Measurements from ENCODE around the gene NTM. TPM values are rescaled to one million over a fixed set of nuclear protein-coding genes. Genes with fewer than 3 reads are reported as not detected.

The NTM gene
- polyA plus RNA-seq, 1 experiment = 33.6 TPM

DNA sequence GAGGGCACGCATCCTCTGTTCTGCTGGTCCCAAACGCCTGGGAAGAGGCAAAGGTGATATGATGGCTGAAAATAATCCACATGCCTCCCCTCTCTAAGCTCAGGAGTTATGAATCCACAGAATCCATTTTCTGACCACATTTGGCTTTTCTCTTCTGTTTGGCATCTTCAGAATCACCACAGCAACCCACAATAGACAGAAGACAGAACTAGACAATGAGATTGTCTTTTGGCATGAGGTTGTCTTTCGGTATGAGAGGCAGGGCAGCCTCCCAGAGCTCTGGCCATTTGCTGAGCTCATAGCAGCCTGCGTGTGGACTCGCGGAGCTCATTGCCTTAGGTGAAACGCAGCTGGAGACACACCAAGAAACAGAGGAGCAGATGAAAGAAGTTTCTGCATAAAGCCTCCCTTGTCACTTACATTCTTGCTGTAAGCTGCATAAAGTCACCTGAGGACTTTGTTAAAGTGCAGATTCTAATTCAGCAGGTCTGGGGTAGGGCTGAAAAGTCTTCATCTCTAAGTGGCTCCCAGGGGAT is 868.0 kb downstream of the NTM start:
- H3K27me3 ChIP-seq (ENCODE audit: control insufficient read depth, insufficient read depth, low read length) = no peaks in the 10 kb centered on the region
- POLR2A ChIA-PET = no interaction called here
- no peaks in the 10 kb centered on the region for H3K36me3 ChIP-seq (ENCODE audit: control insufficient read depth, insufficient read depth, low read length)
- CTCF ChIA-PET = interaction anchor here (0.6 to 1.1 kb wide), 3 partner anchors 14 to 28 kb away, joined by 3 to 4 read pairs (median 3); no protein-coding TSS in a partner anchor
- no peak overlapping the region for H3K4me3 ChIP-seq (ENCODE audit: low read depth, low read length)
- TF ChIP-seq, protein P1, sequence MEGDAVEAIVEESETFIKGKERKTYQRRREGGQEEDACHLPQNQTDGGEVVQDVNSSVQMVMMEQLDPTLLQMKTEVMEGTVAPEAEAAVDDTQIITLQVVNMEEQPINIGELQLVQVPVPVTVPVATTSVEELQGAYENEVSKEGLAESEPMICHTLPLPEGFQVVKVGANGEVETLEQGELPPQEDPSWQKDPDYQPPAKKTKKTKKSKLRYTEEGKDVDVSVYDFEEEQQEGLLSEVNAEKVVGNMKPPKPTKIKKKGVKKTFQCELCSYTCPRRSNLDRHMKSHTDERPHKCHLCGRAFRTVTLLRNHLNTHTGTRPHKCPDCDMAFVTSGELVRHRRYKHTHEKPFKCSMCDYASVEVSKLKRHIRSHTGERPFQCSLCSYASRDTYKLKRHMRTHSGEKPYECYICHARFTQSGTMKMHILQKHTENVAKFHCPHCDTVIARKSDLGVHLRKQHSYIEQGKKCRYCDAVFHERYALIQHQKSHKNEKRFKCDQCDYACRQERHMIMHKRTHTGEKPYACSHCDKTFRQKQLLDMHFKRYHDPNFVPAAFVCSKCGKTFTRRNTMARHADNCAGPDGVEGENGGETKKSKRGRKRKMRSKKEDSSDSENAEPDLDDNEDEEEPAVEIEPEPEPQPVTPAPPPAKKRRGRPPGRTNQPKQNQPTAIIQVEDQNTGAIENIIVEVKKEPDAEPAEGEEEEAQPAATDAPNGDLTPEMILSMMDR (IDR thresholded peaks at IDR 0.05; ENCODE audit: insufficient read depth, low read depth, low read length) = no peak
- no peak for DNase-seq (ENCODE audit: low read depth)

DNA sequence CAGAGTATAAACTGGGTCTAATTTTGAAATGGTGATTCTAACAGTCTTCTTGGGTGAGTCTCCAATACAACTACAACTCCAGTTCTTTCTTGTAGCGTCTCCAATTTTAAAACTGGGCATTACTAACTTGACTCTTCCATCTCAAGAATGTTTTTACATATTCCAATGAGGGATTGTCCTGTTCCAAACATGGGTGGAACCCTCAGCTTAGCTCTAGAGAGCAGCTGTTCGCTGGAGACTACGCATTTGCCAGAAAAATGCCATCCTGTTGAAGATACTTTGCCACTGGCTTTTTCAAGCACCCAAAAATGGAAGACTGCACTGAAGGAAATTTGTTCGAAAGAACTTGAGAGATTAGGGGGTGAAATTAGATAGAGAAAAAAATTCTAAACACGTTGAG is 870.0 kb downstream of the NTM start:
- CTCF ChIA-PET = no interaction called here
- no peak for DNase-seq (ENCODE audit: low read depth)
- Histone ChIP-seq H3K27me3 (ENCODE audit: control insufficient read depth, insufficient read depth, low read length) (no peaks in the 10 kb centered on the region), H3K4me3 (ENCODE audit: low read depth, low read length) (no peak overlapping the region), H3K36me3 (ENCODE audit: control insufficient read depth, insufficient read depth, low read length) (no peaks in the 10 kb centered on the region)
- TF ChIP-seq, protein P1 (IDR thresholded peaks at IDR 0.05; ENCODE audit: insufficient read depth, low read depth, low read length) = no peak
- POLR2A ChIA-PET = no interaction called here

DNA sequence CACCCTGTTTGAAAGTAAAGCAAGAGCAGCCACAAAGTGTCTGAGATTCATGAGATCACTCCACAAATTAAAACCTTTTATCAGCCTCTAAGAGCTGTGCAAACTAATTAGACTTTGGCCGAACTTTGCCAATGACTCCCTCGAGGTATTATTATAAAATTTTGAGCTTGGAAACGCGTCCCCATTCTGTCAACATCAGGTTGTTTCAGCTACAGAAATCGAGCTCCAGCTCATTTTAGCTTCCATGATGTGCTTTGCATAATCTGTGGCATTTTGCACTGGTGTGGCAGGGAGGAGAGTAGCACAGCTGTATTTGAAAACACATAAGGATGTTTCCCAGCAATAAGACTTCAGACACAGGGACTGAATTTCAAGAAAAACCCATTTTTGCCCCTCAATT is 872.2 kb downstream of the NTM start:
- DNase-seq (ENCODE audit: low read depth) = no peak
- ChIA-PET CTCF (interaction anchor here (0.6 kb wide), 1 partner anchor 12 kb away, joined by 3 read pairs; no protein-coding TSS in a partner anchor), POLR2A (no interaction called here)
- Histone ChIP-seq H3K4me3 (ENCODE audit: low read depth, low read length) (no peak overlapping the region), H3K27me3 (ENCODE audit: control insufficient read depth, insufficient read depth, low read length) (no peaks in the 10 kb centered on the region), H3K36me3 (ENCODE audit: control insufficient read depth, insufficient read depth, low read length) (no peaks in the 10 kb centered on the region)
- TF ChIP-seq, protein P1 (IDR thresholded peaks at IDR 0.05; ENCODE audit: insufficient read depth, low read depth, low read length) = no peak

DNA sequence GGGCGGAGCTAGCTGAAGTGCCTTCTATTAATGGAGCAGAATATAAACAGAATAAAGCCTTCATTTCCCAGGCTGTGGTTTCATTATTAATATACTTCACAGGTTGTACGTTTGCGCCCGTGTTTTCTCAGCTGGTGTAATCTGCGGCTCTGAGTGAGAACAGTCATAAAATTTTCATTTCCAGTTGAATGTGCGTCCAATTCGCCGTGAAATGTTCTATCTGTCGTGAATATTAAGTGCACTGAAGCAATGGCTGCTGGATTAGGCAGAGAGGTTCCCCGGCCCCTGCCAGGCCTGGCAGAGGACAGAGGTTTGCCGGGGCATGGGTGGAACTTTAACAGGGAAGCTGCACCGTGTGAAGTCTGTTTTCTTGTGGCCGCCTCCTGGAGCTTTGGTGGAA is 874.4 kb downstream of the NTM start:
- no peak overlapping the region for H3K4me3 ChIP-seq (ENCODE audit: low read depth, low read length)
- TF ChIP-seq, protein P1 (IDR thresholded peaks at IDR 0.05; ENCODE audit: insufficient read depth, low read depth, low read length) = no peak
- H3K36me3 ChIP-seq (ENCODE audit: control insufficient read depth, insufficient read depth, low read length) = no peaks in the 10 kb centered on the region
- no peaks in the 10 kb centered on the region for H3K27me3 ChIP-seq (ENCODE audit: control insufficient read depth, insufficient read depth, low read length)
- no peak for DNase-seq (ENCODE audit: low read depth)
- ChIA-PET CTCF (no interaction called here), POLR2A (no interaction called here)

DNA sequence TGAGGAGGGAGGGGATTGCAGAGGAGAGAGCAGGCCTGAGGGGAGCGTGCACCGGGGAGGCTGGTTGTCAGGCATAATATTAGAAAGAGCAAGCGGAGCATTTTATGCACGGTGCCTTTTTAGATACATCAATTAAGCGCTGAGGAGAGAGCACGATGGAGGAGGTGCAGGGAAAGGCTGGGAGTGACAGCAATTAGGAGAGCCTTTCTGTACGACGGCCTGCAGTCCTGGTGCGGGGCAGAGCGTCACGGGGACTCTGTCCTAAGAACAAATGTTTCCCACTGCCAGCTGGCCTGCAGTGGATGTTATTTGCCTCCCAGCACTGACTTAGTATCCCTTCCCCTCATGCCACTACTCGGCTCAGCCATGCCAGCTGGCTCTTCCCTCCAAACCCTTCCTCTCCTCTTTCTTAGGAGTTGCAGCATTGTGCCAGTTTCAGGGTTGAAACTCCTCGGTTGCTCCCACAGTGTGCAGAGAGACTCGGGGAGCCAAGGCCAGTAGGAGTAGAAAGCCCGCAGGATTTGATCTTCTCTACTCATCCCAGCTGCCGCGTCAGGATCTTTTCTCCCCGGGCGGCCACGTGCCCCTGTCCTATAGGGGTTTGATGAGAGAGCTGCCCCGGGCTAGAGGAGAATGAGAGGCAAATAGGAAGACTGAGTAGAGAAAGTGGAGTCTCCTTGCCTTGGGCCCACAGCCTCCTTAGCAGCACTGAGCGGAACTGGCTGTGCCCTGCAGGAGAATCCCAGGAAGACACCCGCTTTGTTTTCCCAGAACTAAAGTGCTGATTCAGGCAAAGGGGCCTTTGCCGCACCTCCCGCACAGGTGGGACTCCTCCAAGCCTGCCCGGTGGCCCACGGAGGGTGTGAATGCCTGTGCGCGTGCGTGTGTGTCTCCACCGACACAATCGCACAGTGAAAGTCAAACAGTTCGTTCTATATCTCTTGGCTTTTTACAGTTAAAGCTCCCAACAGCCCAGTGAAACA is 875.3 kb downstream of the NTM start:
- TF ChIP-seq, protein P1 (IDR thresholded peaks at IDR 0.05; ENCODE audit: insufficient read depth, low read depth, low read length) = no peak
- H3K27me3 ChIP-seq (ENCODE audit: control insufficient read depth, insufficient read depth, low read length) = no peaks in the 10 kb centered on the region
- no peaks in the 10 kb centered on the region for H3K36me3 ChIP-seq (ENCODE audit: control insufficient read depth, insufficient read depth, low read length)
- DNase-seq (ENCODE audit: low read depth) = no peak
- CTCF ChIA-PET = interaction anchor here (0.6 to 1.1 kb wide), 2 partner anchors 10 to 16 kb away, joined by 3 read pairs; no protein-coding TSS in a partner anchor
- H3K4me3 ChIP-seq (ENCODE audit: low read depth, low read length) = no peak overlapping the region
- POLR2A ChIA-PET = no interaction called here

Measured in BJ (cell line).